ENCODE results near the gene NBPF26.
"Not testable (repeated sequence)": the region's sequence is repeated elsewhere in the genome, so short reads cannot be mapped to it uniquely, and the experiment has no call there.

Gene NBPF26

DNA sequence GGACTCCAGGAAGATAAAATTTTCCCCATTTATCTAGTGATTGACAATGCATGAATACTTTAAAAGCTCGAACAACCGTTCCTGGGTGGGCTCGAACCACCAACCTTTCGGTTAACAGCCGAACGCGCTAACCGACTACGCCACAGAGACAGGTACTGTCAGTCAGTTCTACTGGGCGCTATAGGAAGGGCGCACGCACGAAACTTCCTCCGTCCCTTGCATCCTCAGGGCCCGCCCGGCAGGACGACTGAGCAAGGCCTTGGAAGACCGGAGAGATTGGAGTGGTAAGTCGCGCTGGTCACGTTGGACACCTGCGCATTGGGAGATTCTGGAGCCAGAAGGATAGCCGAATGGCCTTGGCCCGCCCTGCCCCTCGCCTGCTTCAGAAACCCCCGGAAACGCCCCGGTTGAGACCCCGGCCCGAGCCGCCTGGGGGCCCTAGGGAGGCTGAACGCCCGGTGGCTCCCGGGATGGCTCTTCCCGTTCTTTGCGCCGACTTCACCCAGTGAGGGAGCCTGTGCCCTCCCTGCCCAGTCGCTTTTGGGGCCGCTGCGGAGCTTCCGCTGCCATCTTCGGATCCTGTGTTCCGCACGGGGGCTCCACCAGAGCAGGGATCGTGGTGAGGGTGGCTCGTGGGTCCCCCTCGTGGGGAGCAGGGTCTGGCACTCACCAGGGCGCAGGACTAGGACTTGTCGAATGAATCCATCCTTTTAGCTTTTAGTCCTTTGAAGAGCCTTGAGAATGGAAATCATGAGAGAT lies 120.6 kb downstream of the NBPF26 start:
- peak; percentile 78 to 88 for DNase-seq
- not testable (repeated sequence) for H3K4me1 Mint-ChIP-seq, H3K9me3 Mint-ChIP-seq, ATAC-seq, H3K27me3 Mint-ChIP-seq
- Mint-ChIP-seq H3K4me3 (peak overlapping the region; percentile 81 to 91), H3K27ac (peak overlapping the region; percentile 93 to 100)

DNA sequence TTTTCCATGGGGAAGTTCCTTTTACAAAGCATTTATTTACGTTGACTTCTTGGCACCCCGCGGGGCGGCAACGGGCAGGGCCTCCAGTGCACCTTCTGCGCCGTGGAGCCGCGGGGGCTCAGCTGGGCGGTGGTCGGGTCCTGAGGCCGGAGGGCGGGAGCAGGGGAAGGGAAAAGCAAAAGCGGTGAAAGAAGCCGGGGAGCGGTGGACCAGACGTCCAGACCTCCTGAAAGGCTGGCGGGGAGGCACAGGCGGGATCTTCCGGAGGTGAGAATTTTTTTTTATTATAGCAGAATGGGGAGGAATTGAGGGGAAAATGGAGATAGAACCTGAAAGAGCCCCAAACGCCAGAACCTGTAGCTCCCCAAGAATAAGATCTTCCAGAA lies 121.2 kb downstream of the NBPF26 start:
- DNase-seq, ATAC-seq, H3K27me3 Mint-ChIP-seq, H3K4me1 Mint-ChIP-seq, H3K9me3 Mint-ChIP-seq: not testable (repeated sequence)
- peak overlapping the region; percentile 81 to 91 for H3K4me3 Mint-ChIP-seq
- H3K27ac Mint-ChIP-seq: peak overlapping the region in 1 of 2 donors; percentile 81

DNA sequence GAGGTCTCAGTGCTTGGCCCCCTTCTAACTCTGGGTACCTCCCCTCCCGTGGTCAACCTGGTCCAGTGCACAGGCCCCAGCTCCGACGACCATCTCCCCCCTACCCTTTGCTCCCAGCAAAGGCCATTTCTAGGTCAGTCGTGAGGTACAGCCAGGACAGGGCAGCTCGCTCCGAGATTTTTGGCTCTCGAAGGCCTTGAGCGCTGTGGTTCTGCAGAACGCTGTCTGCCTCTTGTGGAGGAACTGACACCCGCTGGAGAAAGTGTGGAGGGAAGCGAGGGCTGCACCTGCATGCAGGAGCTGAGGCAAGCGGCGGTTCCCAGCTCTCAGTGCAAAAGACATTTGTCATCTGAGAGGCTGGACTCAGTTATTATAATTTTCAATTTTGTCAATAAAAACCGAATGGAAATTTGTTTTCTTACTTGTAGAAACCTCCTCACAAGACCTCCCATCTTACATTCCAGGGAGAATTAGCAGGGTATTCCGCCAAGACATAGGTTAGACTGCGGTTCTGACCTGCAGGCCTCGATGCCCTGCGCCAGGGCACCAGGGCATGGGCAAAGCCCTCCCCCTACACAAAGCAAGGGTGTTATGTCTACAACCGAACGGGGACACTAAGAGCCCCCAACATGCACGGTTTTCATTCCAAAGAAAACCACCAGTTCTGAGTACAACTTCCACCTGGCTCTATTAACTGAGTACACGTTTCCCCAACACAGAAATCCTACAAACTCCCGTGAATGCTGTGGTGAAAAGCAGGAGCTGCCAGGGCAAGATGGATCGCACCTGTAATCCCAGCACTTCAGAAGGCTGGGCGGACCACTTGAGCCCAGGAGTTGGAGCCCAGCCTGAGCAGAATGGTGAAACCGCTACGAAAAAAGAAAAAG lies 125.9 kb downstream of the NBPF26 start:
- peak; percentile 11 for ATAC-seq
- Mint-ChIP-seq H3K4me3 (peak overlapping the region; percentile 84 to 86), H3K27ac (peak overlapping the region in 1 of 2 donors; percentile 99)
- not testable (repeated sequence) for H3K27me3 Mint-ChIP-seq, H3K9me3 Mint-ChIP-seq, H3K4me1 Mint-ChIP-seq
- DNase-seq: peak; percentile 36 to 58

DNA sequence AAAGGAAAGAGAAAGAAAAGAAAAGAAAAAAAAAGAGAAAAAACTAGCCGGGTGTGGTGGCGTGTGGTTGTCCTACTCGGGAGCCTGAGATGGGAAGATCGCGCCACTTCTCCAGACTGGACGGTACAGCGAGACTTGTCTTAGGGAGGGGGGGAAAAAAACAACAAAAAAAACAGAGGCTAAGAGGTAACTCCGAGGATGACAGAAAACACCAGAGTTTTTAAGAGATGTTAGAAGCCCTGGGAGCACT lies 126.5 kb downstream of the NBPF26 start:
- Mint-ChIP-seq H3K4me3 (peak overlapping the region; percentile 84 to 86), H3K4me1 (peaks cover 14% of the 10 kb centered on the region), H3K27ac (peak overlapping the region; percentile 99)
- ATAC-seq, H3K9me3 Mint-ChIP-seq, DNase-seq, H3K27me3 Mint-ChIP-seq: not testable (repeated sequence)

DNA sequence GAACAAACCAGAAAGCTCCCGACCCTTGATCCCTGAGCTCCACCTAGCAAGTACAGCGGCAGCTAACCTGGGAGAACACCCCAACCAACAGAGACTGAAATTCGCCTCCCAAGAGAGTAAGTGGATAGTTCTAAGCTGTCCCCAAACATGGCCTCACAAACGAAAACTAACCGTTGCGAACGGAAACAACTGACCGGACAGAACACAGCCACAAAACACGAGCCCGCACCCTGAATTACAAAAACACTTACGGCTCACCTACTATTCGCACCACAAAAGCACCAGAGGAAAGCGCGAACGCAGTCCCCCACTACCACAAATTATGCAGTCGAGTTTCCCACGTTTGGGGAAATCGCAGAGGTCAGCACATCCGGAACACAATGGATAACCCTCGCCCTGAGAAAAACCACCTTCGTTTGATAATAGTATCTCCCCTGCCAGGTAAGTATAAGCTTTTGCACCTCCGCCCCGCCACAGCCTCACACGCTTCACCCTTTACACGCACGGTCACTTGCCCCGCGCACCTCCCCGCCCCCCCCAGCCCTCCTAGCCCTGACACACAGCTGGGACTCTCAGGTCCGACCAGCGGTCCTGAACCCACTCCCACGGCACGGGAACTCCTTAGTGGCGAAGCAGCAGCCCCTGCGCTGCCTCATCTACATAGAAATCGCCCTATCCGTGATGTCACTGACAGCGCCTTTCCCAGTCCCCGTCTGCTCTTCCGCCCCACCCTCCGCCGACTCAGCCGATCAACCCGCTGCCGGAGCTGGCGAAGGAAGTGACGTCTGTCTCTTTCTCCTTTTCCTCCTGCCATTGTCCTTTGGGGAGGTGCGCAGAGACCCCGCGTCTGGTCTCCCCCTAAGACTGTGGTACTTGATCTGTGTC lies 127.0 kb downstream of the NBPF26 start:
- peak; percentile 87 for ATAC-seq
- not testable (repeated sequence) for H3K27me3 Mint-ChIP-seq, H3K9me3 Mint-ChIP-seq
- Mint-ChIP-seq H3K27ac (peak overlapping the region; percentile 99), H3K4me3 (peak overlapping the region; percentile 84 to 86), H3K4me1 (peaks cover 17% of the 10 kb centered on the region)
- peak; percentile 80 to 96 for DNase-seq

DNA sequence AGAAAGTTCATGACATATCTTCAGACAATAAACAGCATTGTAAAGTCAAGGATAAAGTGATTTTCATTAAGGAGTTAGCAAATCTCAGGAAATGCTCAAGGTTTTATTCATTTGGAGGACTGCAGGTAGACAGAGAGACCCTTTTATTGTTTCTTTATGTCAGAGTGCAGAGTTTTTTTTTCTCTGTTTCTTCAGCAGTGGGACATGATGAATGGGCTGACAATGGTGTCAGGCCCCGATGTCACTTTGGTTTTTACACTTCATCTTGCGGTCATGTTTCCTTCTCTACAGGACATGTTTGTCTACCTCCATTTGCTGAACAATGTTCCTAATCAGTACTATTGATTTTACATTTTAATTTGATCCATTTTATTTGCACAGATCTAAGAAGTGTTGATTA lies 134.4 kb downstream of the NBPF26 start:
- DNase-seq, H3K27me3 Mint-ChIP-seq, H3K4me3 Mint-ChIP-seq, ATAC-seq, H3K4me1 Mint-ChIP-seq, H3K27ac Mint-ChIP-seq, H3K9me3 Mint-ChIP-seq: not testable (repeated sequence)

DNA sequence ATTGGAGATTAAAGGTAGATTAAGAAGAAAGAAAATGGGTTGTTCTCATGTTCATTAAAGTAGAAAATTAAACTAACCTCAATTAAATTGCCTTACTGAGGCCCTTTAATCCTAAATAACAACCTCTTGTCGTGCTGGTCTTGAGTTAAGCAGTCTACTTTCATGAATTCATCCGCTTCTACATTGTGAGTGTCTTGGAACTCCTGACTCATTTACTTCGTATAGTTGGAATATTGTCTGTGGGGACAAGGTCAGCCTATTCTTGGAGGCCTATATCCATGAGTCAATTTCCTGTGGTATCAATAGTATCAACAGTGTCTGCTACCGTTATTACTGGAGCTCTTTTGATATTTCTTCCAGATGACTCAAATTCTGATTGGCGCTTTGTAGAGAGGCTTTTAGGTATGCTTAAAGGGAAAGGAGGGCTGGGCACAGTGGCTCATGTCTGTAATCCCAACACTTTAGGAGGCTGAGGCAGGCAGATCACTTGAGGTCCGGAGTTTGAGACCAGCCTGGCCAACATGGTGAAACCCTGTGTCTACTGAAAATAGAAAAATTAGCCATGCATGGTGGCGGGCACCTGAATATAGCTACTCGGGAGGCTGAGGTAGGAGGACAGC lies 136.0 kb downstream of the NBPF26 start:
- H3K4me1 Mint-ChIP-seq, H3K4me3 Mint-ChIP-seq, H3K27me3 Mint-ChIP-seq, H3K9me3 Mint-ChIP-seq, H3K27ac Mint-ChIP-seq: not testable (repeated sequence)
- ATAC-seq (peak; percentile 83), DNase-seq (peak in 1 of 2 donors; percentile 18)

DNA sequence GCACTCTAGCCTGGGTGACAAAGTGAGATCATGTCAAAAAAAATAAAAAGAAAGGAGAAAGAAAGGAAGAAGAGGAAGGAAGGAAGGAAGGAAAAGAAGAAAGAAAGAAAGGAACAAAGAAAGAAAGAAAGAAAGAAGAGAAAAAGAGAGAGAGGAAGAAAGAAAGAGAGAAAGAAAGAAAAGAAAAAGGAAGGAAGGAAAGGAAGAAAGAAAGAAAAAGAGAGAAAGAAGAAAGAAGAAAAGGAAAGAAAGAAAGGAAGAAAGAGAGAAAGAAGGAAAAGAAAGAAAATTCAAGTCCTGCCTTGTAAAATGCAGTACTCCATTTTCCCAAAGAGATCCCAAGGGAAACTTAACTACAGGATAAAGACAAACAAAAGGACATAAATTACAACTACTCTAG lies 154.5 kb downstream of the NBPF26 start:
- peaks cover 15% of the 10 kb centered on the region for H3K4me1 Mint-ChIP-seq
- DNase-seq, H3K27ac Mint-ChIP-seq, H3K27me3 Mint-ChIP-seq, ATAC-seq, H3K9me3 Mint-ChIP-seq, H3K4me3 Mint-ChIP-seq: not testable (repeated sequence)

DNA sequence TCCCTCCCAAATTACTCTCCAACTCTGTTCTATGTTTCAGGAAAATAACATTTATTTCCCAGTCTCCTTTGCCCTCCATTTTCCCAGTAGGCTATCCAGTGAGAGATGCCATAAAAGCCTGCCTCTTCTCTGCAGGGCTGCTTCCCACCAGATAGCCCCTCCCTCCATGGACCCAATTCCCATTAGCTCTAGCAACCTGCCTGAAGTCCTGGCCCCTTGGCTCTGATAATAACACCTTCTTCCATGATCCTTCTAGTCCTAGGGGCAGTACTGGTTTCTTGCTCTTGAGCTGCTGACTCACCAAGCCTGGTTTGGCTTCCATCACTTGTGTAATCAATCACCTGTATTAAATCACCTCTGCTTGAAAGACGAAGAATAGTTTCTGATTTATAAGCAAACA lies 156.3 kb downstream of the NBPF26 start:
- not testable (repeated sequence) for H3K27me3 Mint-ChIP-seq, H3K27ac Mint-ChIP-seq, DNase-seq, H3K9me3 Mint-ChIP-seq, H3K4me3 Mint-ChIP-seq, ATAC-seq
- H3K4me1 Mint-ChIP-seq: peaks cover 15% of the 10 kb centered on the region

DNA sequence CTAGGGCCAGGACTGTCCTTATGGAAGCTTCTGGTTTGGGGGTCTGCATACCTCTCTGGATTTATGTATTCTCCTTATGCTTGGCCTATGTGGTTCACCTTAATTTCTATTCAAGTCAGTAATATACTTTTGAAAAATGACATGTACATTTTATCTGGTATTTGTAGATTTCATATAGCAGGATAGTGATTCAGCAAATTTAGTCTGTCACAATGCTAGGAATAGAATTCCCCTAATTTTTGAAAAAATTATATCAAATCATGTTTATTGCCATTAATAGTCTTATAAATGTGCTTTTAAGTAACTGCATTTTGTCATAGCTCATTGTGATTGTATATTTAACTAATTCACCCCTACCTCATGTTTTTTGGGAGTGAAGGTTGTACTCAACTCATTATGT lies 158.2 kb downstream of the NBPF26 start:
- not testable (repeated sequence) for H3K9me3 Mint-ChIP-seq, H3K27me3 Mint-ChIP-seq, DNase-seq, H3K4me3 Mint-ChIP-seq, ATAC-seq, H3K27ac Mint-ChIP-seq
- peaks cover 15% of the 10 kb centered on the region for H3K4me1 Mint-ChIP-seq
